GM18502 (cell line): ENCODE results near the gene PTPN21.
A peak's percentile ranks its signal among the peaks of the same experiment; 100 is the strongest.
"Not testable (repeated sequence)": the region's sequence is repeated elsewhere in the genome, so short reads cannot be mapped to it uniquely, and the experiment has no call there.

Source experiments
- ATAC-seq: cut with Tn5 transposase; IDR thresholded peaks from one replicate; pipeline ENCODE4 v1.9.1; 2021; ENCODE audit warnings: mild to moderate bottlenecking; ENCODE audit not compliant: unreplicated experiment, poor library complexity

The PTPN21 gene

GRCh38 chr14:88553886-88554456, 836 bp downstream of the PTPN21 start:
- no peak for ATAC-seq

DNA sequence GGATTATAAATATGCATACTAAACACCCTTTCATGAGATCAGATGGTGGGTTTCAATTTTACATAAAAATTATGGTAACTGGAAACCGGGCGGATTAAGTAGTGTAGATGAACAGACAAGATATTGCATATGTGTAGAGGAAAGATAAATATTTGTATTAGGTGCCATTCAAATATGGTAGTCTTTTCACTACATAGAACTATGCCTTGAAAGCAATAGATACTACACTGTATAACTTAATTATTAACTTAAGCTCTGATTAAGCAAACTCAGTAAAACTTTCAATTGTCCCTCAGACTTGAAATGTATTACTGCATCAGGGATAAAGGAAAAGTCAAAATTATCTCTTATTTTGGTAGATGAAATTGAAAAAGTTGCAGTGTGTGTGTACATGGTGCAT, 1.9 kb downstream of the PTPN21 start:
- no peak for ATAC-seq

DNA sequence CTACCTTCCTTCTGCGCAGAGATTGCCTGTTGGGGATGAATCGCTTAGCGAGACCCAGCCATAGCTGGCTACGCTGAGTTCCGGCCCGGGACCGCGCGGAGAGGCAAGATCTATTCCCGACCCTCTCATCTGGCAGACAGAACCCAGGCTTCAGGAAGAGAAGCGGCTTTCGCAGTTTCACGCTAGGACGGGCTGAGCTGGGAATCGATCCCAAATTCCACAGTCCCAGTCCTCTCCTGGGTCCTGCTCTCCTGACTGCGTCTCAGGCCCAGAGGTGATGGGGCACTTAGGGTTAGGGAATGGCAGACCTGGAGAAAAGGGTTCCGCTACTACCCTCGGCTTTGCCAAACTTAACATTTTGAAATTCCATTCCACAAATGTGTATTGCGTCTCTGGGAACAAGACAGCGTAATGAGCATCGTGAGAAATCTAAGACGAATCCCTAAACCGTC, 2.8 kb downstream of the PTPN21 start:
- no peak for ATAC-seq

DNA sequence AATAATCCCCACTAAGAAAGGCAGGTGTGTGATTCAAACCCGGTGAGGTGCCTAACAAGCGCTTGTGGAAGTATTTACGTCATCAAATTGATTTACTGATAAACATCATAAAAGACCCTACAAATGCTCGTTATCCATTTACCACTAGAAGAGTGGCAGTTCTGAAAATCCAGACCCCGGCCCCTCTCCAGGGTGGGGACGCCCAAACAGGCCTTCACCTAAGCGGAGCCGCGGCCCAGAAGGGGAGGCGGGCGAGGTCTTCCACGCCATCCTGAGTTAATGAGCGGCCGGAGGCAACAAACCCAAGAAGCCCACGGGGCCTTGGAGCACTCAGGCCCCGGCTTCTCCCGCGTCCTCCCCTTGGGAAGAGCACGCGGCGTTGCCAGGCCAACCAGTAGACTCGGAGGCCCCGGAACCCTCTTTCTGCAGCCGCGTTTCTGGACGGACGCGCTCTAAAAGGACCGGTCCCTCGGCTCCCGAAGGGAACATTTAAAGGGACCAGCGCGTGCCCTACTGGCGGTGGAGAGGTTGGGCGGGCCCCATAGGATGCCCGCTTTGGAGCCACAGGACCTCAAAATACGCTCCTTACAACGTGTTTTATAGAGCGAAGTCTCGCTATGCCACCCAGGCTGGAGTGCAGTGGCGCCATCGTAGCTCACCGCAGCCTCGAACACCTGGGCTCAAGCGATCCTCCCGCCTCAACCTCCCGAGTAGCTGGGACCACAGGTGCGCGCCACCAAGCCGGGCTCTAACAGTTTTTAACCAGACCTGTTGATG, 3.5 kb downstream of the PTPN21 start:
- ATAC-seq = peak; percentile 73

- no peak for ATAC-seq
Observed at GRCh38 chr14:88550078-88550477, 4.7 kb downstream of the PTPN21 start.

GRCh38 chr14:88547386-88547780, 7.4 kb downstream of the PTPN21 start:
- no peak for ATAC-seq

- no peak for ATAC-seq
Observed at GRCh38 chr14:88546621-88547385, 8.0 kb downstream of the PTPN21 start.

DNA sequence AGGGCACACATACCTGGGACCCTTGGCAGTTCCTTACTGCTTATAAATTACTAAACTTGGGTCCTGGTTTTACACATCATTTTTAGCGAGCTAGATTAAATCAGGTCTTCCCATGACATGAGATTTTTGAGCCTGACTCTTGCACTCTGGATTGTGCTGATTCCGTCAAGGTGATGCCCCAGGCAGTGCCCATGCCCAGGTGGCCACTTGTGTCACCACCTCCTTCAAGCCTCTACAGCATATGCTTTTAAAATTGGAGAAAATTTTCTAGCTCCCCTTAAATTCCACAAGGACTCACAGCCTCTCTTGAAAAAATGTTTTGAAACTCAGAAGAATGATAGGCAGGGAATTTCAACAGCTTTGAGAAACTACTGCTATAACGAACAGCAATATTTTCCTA, 9.6 kb downstream of the PTPN21 start:
- ATAC-seq = no peak

DNA sequence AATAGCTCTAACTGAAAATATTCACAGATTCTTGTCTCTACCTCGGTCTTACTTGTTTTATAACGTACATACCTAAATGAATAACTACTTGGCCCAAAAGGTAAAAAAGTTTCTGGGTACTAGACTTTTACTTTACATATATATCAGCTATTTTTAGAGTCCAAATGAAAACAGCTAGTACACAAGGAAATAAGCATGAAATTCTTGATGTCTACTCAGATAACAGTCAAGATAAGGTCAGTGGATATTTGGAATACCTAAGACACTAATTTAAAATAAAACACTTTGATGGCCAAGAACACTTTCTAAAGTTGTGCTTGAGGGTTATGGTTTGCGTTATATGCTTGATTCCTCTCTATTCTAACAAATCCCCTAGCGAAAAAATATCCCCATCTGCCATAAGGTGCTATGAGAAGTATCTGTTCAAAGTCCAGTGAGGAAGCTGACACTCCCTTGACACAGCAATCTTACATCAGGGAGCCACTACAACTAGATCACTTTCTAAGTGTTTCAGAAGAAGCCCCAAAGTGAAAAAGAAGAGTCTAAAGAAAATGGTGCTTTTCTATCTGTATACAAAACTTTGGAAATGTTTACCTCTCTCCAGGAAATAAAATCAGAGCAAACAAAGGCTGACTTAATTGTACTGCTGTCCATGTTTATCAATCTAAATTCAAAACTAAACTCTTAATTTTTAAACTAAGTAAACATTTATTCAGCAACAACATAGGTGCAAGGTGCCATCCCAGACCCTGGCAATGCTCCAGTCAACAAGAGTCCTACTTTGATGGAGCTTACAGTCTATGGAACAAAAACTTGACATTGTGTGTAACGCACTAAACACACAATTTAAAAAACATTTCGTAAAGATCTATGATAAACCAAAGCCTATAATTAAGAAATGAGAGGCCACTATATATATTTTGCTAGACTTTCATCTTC, 11.7 kb downstream of the PTPN21 start:
- no peak for ATAC-seq

DNA sequence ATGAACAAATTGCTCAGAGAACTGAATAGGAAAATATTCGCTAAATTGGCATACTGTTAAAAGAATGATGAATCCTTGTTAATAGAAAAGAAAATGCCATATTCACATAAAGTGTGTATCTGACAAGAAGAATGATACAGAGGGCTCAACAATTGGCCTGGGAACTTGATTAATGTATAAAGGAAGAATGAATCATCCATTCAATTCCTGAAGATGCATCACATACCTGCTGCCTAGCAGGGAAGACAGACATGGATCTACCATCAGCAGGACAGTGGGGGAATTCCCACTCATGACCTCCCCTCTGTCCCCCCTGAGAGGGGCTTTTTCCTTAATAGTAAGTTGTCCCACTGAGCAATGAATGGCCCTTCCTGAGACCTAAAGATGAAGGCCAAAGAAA, 13.5 kb downstream of the PTPN21 start:
- ATAC-seq = no peak

DNA sequence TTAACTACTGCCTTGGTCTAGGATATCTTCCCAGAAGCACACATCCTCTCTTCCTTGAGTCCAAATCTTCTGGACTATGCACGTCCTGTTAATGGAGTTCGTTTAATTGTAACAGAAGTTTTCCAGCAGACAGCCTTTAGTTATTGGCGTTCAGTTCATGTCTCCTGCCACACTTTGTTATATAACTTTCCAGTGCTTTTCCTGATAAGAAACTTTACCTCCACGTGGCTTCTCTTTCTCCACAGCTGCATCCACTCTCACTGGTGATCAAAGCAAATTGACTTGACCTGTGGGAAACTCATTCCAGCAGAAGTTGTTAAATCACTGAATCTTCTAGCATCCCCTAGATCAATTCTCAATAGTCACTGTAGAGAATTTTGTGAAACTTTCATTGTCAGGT, 19.0 kb downstream of the PTPN21 start:
- no peak for ATAC-seq

DNA sequence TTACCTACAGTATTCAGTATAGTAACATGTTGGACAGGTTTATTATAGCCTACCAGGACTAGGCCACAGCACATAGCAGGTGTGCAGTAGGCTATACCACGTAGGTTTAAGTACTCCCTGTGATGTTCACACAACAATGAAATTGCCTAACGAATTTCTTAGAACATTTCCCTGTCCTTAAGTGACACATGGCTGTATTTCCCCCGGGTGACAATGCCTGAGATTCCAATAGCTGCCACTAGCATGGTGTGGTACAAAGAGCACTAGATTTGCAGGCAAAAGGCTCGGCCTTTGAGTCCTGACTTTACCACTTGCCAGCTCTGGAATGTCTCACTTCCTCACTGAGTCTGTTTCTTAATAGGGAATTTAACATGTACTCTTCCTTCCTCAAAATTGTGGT, 19.7 kb downstream of the PTPN21 start:
- ATAC-seq = peak; percentile 65

DNA sequence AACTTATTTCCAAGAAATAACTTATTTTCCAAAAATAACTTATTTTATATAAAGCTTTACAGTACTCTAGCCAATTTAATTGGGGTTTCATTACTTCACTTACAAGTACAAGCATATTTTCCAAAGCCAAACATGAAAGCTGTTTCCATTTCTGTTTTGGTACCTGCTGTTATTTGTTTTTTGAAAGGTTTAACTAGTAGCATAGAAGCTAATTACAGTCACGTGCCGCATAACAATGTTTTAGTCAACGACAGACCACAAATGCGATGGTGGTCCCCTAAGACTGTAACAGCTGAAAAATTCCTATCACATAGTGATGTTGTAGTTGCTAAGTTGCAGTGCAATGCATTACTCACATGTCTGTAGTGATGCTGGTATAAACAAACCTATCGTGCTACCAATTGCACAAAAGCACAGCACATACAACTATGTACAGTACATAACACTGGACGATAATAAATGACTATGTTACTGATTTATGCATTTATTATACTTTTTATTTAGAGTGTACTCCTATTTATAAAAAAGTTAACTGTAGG, 21.7 kb downstream of the PTPN21 start:
- ATAC-seq = no peak

DNA sequence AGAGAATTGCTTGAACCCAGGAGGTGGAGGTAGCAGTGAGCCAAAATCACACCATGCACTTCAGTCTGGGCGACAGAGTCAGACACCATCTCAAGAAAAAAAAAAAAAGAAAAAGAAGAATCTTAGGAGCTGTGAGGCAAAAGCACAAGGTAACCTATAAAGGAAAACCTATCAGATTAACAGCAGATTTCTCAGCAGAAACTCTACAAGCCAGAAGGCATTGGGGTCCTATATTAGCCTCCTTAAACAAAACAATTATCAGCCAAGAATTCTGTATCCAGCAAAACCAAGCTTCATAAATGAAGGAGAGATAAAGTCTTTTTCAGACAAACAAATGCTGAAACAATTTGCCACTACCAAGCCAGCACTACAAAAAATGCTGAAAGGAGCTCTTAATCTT, 24.9 kb downstream of the PTPN21 start:
- ATAC-seq = not testable (repeated sequence)

GRCh38 chr14:88522393-88522792, 32.4 kb downstream of the PTPN21 start:
- ATAC-seq = no peak

DNA sequence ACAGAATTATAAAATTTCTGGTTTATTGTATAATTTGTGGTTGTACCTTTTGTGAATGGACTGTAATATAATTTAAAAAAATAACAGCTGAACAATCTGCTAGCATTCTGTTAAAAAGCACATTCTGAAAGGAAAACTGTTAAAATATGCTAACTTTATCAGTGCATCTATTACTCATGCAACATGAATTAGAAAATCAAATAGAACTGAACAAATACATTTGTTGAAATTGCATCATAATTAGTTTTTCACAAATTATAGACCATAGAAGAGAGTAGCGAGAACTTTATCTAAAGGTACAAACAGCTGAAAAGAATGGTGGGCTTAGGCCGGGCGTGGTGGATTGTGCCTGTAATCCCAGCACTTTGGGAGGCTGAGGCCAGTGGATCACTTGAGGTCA, 33.0 kb downstream of the PTPN21 start:
- no peak for ATAC-seq

DNA sequence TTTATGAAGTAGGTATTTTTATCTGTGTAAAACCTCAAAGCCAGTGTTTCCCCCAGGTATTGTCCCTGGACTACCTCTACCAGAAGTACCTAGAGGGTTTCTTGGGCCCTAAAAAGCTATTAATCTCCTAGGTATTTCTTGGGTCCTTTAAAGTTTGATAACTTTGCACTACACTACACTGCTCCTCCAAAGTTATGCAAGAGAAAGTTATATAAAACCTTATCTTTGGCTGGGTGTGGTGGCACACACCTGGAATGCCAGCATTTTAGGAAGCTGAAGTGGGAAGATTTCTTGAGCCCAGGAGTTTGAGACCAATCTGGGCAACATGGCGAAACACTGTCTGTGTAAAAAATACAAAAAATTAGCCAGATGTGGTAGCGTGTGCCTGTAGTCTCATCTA, 34.9 kb downstream of the PTPN21 start:
- ATAC-seq = no peak

GRCh38 chr14:88518592-88519512, 36.0 kb downstream of the PTPN21 start:
- ATAC-seq = no peak

DNA sequence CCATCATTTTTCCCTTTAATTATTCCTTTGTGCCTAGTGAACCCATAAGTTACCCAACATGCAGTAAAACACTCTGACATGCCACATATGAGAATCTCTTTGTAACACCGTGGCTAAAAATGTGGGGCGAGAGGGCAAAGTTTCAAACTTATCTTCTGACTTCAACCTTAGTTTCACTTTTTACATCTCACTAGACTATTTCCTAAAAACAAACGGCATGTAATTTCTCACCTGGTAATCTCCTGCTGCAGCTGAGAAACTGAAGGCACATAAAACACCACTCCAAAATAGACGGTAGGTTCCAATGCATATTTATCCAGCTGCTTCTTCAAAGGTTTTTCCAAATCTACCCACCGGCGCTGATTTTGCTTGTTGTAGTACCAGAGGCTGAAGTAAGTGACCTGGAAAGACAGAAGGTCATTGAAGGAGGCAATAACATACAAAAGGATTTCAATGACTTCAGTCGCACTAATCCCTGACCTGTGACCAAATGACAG, 37.9 kb downstream of the PTPN21 start:
- no peak for ATAC-seq
